Adrenal gland (tissue), 12 donors: ENCODE data around the gene CAMK1G. TPM values are rescaled to one million over a fixed set of nuclear protein-coding genes. Genes with fewer than 3 reads are reported as not detected.

Experiments
- DNase-seq, 7 donors: peaks; one replicate each; pipeline ENCODE4 v3.0.0-alpha.2; 2019 to 2020
- H3K27ac ChIP-seq, 5 donors: fragments of 200-600 bp; sonication (generic) in 4 of 5; 1 replicate in 3 of 5; 2 replicates in 2 of 5; pipeline versions ENCODE4 v1.5.1 to v1.8.0; 2016 to 2020; ENCODE audit warnings: mild to moderate bottlenecking in 1 of 5
- H3K27me3 ChIP-seq: fragments of 200-600 bp; 2 replicates; pipeline ENCODE4 v1.8.0; 2021
- H3K36me3 ChIP-seq, 2 donors: fragments of 200-600 bp; replicated peaks in 1 of 2; 1 replicate in 1 of 2; 2 replicates in 1 of 2; pipeline versions ENCODE4 v1.5.1 to v1.8.0; 2018 to 2022
- H3K4me1 ChIP-seq, 2 donors: fragments of 200-600 bp; replicated peaks in 1 of 2; 1 replicate in 1 of 2; 2 replicates in 1 of 2; pipeline versions ENCODE4 v1.5.1 to v1.8.0; 2018 to 2021
- H3K4me3 ChIP-seq, 4 donors: fragments of 200-600 bp; sonication (generic) in 3 of 4; one replicate each; pipeline ENCODE4 v1.5.1; 2016 to 2018
- H3K9me3 ChIP-seq, 3 donors: fragments of 200-600 bp; sonication (generic) in 1 of 3; replicated peaks in 1 of 3; 1 replicate in 2 of 3; 2 replicates in 1 of 3; pipeline versions ENCODE4 v1.5.1 to v1.8.0; 2016 to 2021
- CTCF ChIP-seq, 6 experiments: fragments of 450-650 bp in 4 of 6; fragments of 200-600 bp in 2 of 6; sonication (generic) in 1 of 6; IDR thresholded peaks; 1 replicate in 5 of 6; 2 replicates in 1 of 6; pipeline versions ENCODE4 v1.5.1 to v1.8.0; 2016 to 2021; ENCODE audit warnings: antibody characterized with exemption in 6 of 6, mild to moderate bottlenecking in 2 of 6, moderate library complexity in 1 of 6
- POLR2A ChIP-seq, 2 donors: fragments of 450-650 bp; IDR thresholded peaks; one replicate each; pipeline ENCODE4 v1.6.1; 2017; ENCODE audit warnings: antibody characterized with exemption in 2 of 2, mild to moderate bottlenecking in 2 of 2, moderate library complexity in 1 of 2
- WGBS, 4 donors: extraction: QIAGEN DNeasy Blood & Tissue Kit in 2 of 4; methylation state at CpG; one replicate each; pipeline versions ENCODE4 v1.1.5 to v1.1.7; 2013 to 2017; 5-methylcytosine and 5-hydroxymethylcytosine counted together
- intact Hi-C, 2 donors: fragments of 100-400 bp; cut with DNase I; formaldehyde crosslinking; loops; one replicate each; pipeline versions ENCODE4 v1.14.1 to v1.15.0; 2022 to 2023
- polyA plus RNA-seq, 3 donors: library from polyadenylated mRNA; stranded (reverse); fragments of 200-250 nt in 2 of 3; fragments of 350-450 nt in 1 of 3; fragmentation: Illumina TruSeq in 1 of 3; extraction: RNeasy Lipid Tissue Mini Kit (QIAGEN cat#74804) in 1 of 3; gene quantifications; one replicate each; pipeline ENCODE4 v1.2.3, GENCODE V29; 2013 to 2014
- total RNA-seq, 9 donors: library from RNA; depleted of rRNA in 4 of 9; stranded (reverse); fragments of >200 nt in 4 of 9; fragments of 120-200 nt in 1 of 9; fragmentation: NEBNext Ultra II Directional in 1 of 9; extraction: Animal tissue kit (Norgen Biotek cat#: 25700) in 1 of 9; gene quantifications; one replicate each; pipeline versions ENCODE4 v1.1.0 to v1.2.4, GENCODE V29; 2013 to 2023
- donor health status: healthy with polysubstance abuse.
- donor health status: Bipolar disorder and iron deficiency.
- donor health status: DM: yes; HTN: yes; CAD: no.
- donor health status: DM: no; HTN: no; CAD: no.
- donor health status: DM: no; HTN: no; CAD: no.
- donor health status: DM: yes; HTN: yes; CAD: no.

The CAMK1G gene
- total and polyA plus RNA-seq, 12 donors = 0.57 to 8.4 (median 2.3) TPM

DNA sequence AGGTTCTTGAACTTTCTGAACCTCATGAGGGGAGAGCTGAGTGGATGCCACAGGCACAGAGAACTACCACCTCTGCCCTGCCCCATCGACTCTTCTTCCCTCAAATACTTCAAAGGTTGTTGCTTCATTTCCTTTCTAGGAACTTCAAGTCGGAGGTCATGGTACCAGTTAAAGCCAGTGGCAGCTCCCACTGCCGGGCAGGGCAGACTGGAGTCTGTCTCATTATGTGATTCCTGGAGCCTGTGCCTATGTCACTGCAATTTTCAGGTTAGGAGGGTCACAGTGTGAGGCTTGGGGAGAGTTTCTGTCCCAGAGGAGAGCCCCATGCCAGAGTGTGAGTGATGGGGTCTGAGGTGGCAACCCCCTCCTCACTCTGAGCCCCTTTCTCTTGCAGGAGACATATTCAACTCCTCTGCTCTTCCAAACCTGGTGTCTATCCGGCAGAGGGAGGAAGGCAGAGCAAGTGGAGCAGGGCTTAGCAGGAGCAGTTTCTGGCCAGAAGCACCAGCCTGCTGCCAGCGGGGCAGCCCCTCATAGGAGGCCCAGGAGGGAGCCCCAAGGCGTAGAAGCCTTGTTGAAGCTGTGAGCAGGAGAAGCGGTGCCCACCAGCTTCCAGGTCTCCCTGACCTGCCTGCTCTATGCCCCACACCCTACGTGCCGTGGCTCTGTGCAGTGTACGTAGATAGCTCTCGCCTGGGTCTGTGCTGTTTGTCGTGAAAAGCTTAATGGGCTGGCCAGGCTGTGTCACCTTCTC is 29.3 kb downstream of the CAMK1G start:
- Histone ChIP-seq H3K4me1 (no peaks in the 10 kb centered on the region), H3K9me3 (no peaks in the 10 kb centered on the region), H3K27ac (no peak overlapping the region), H3K36me3 (no peaks in the 10 kb centered on the region), H3K27me3 (no peaks in the 10 kb centered on the region), H3K4me3 (no peak overlapping the region)
- intact Hi-C loops = no loop called here
- TF ChIP-seq POLR2A (IDR thresholded peaks at IDR 0.05) (no peak), CTCF (IDR thresholded peaks at IDR 0.05) (no peak)
- WGBS, 4 donors = 82 to 86% (median 84%) methylated on average over 11 to 12 of the region's 12 CpGs
- no peak for DNase-seq

DNA sequence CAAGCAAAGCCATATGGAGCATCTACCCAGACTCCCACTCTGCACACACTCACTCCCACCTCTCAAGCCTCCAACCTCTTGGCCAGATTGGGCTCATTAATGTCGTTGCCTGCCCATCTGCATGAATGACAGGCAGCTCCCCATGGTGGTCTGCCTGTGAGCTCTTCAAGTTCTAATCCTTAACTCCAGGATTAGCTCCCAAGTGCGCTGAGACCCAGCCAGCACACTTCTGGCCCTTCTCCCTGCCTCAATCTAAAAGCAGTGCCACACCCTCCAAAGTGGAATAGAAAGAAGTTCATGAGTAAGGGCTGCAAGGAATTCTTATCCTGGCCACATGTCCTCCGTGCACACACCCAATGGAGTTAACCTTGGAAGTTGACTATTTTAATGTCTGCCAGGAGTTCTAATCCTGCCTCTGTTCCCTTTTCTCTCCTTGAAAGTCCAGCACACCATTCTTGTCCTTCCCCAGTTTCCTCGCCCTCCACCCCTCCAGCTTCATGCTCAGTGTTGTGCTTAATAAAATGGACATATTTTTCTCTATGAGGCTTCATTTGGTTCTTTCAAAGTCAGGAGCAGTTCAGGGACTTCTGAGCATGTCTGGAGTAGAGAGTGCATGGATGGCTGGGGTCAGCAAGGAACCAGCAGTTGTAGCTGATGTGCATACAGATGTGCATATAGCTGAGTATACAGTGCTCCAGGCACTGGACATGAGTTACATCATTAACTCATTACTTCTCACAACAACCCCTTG is 30.1 kb downstream of the CAMK1G start:
- Histone ChIP-seq H3K4me3 (no peak overlapping the region), H3K36me3 (no peaks in the 10 kb centered on the region), H3K27me3 (no peaks in the 10 kb centered on the region), H3K27ac (no peak overlapping the region), H3K9me3 (no peaks in the 10 kb centered on the region), H3K4me1 (no peaks in the 10 kb centered on the region)
- intact Hi-C loops = no loop called here
- no peak for DNase-seq
- 74 to 89% (median 82%) methylated on average over 4 of the region's 4 CpGs for WGBS, 4 donors
- TF ChIP-seq CTCF (IDR thresholded peaks at IDR 0.05) = no peak
- TF ChIP-seq POLR2A (IDR thresholded peaks at IDR 0.05) = no peak

DNA sequence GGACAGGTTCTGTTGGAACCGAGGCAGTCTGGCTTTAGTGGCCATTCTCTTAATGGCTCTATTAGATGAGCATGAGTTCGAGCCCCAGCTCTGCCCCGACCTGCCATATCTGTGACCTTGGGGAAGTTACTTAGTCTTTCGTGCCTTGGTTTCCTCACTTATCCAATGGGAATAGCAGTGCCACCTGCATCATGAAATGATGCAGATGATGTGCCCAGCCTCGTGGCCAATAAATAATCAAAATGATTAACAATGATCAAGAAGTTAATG is 30.6 kb downstream of the CAMK1G start:
- H3K27me3 ChIP-seq = no peaks in the 10 kb centered on the region
- H3K4me1 ChIP-seq = no peaks in the 10 kb centered on the region
- no peaks in the 10 kb centered on the region for H3K9me3 ChIP-seq
- intact Hi-C loops = no loop called here
- WGBS, 4 donors = 84 to 93% (median 90%) methylated on average over 5 of the region's 5 CpGs
- H3K36me3 ChIP-seq = no peaks in the 10 kb centered on the region
- no peak overlapping the region for H3K4me3 ChIP-seq
- no peak overlapping the region for H3K27ac ChIP-seq
- no peak for TF ChIP-seq POLR2A (IDR thresholded peaks at IDR 0.05)
- DNase-seq = no peak

GRCh38 chr1:209614906-209615305 is 31.4 kb downstream of the CAMK1G start:
- Histone ChIP-seq H3K27ac (no peak overlapping the region), H3K36me3 (no peaks in the 10 kb centered on the region), H3K27me3 (no peaks in the 10 kb centered on the region), H3K4me3 (no peak overlapping the region), H3K9me3 (no peaks in the 10 kb centered on the region), H3K4me1 (no peaks in the 10 kb centered on the region)
- TF ChIP-seq POLR2A (IDR thresholded peaks at IDR 0.05) (no peak), CTCF (IDR thresholded peaks at IDR 0.05) (no peak)
- WGBS, 4 donors = 95 to 100% (median 98%) methylated on average over 1 to 5 of the region's 5 CpGs
- intact Hi-C loops = no loop called here
- no peak for DNase-seq
